ENCODE measurements around the gene RAE1.

The RAE1 gene

DNA sequence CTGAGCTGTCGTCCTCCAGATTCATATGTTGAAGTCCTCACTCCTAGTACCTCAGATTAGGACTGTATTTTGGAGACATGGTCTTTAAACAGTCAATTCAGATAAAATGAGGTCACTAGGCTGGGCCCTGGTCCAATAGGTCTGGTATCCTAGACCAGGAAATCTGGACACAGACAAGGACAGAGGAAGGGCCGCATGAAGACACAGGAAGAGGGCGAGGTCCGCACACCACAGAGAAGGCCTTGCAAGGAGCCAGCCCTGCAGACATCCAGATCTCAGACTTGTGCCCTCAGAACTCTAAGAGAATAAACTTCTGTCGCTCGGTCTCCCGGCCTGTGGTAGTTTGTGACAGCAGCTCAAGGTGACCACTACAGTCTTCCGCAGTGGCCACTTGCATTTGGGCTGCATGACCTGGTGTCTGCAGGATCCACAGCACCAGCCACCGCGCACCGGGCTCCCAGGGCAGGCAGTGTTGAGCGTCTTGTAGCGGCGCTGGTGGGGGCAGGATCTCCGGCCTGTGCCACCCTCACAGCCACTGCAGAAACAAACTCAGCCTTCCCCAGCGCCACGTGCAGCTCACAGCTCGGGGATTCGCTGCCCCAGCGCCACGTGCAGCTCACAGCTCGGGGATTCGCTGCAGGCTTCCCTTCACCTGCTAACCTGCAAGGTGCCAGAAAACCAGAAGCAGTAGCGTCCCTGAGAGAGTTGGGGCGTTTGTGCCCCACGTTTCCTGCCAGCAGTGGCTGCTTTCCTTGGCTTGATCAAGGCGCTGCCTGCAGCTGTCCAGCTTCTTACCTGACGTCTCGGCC lies 34.1 kb downstream of the RAE1 start:
- FAIRE-seq (peak; percentile 23), DNase-seq (ENCODE audit: insufficient read length, low spot score) (no peak)

DNA sequence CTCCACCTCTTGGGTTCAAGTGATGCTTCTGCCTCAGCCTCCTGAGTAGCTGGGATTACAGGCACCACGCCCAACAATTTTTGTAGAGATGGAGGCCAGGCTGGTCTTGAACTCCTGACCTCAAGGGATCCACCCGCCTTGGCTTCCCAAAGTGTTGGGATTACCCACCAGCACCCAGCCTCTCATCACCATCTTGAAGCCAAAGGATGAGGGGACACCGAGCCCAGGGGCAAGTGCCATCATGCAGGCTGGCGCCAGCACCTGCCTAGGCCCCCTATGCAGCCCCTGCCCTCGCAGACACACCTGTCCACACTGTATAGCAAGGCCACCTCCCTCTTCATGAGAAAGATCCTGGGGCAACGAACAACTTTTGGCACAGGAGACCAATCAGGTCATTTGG lies 34.9 kb downstream of the RAE1 start:
- FAIRE-seq, result no peak
- DNase-seq (ENCODE audit: insufficient read length, low spot score), result no peak

DNA sequence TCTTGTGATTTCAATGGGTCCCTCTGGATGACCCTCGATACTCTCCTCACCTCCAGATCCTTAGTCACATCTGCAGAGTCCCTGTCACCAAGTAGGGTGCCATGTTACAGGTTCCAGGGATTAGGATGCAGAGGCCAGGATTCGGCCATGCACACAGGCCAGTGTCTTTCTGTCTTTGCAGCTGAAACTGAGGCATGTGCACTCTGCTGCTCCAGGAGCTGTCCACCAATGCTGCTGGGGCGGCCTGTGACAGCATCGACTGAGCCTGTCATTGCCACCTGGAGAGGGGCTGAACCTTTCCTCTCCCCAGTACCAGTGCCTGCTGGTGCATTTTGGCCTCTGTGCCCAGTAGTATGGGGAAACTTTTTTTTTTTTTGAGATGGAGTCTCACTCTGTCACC lies 35.7 kb downstream of the RAE1 start:
- no peak for DNase-seq (ENCODE audit: insufficient read length, low spot score)
- FAIRE-seq, result no peak

DNA sequence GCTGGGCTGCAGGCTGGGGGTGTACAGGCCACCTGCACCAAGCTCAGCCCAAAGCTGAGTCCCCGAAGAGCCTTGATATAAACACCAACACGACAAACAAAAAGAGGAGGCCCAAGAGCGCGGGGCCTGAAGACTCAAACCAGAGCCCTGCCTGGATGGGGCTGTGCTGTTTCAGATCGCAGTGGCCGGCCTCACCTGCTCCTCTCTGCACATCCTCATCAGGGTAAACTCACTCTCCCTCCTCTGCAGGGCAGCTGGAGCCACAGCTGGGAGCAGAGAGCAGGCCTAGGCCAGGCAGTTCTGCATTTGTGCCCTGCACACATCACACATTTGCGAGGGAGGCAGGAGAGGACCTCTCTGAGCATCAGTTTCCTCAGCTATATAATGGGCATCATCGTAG lies 36.4 kb downstream of the RAE1 start:
- DNase-seq (ENCODE audit: insufficient read length, low spot score), result no peak
- no peak for FAIRE-seq

DNA sequence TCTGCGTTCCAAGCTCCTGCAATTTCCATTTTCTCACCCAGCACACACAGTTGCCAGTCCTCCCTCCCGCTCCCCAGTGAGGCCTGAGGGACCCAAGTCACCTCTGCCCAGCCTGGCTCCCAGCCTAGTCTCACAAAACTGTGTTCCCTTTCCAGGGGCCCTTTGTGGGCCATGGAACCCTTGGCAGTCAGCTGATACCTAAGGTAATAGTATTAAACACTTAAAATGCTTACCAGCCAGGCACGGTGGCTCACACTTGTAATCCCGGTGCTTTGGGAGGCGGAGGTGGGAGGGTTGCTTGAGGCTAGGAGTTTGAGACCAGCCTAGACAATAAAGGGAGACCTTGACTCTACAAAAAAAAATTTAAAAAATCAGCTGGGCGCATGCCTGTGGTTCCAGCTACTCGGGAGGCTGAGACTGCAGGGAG lies 36.9 kb downstream of the RAE1 start:
- FAIRE-seq (peak; percentile 86), DNase-seq (ENCODE audit: insufficient read length, low spot score) (no peak)

DNA sequence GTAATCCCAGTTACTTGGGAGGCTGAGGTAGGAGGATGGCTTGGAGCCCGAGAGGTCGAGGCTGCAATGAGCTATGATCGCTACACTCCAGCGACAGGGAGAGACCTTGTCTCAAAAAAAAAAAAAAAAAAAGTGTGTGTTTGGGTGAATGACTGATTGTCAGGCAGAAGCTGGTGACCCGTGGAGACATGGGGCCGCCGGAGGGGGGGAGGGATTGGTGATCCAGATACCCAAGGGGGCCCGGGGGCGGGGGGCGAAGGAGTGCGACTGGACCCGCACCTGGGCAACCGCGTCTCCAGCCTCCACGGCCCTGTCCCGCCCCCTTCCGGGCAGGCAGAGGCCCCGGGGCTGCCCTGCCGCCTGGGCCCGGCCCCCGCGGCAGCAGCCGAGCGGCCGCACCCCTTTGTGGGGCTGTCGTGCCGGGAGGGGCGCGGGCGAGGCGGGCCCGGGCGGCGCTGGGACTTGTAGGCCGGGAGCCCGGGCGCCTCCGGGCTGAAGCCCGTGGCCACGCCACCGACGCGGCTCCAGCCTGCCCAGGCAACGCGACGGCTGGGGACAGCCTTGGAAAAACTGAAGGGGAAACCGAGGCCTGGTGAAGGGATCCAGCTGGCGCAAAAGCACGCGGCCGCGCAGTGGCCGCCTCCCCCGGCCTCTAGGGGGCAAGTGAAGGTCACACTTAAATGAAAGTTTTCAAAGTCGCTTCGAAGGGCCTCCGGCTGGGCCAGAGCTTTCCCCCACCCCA lies 38.1 kb downstream of the RAE1 start:
- peak; percentile 49 for FAIRE-seq
- no peak for DNase-seq (ENCODE audit: insufficient read length, low spot score)

DNA sequence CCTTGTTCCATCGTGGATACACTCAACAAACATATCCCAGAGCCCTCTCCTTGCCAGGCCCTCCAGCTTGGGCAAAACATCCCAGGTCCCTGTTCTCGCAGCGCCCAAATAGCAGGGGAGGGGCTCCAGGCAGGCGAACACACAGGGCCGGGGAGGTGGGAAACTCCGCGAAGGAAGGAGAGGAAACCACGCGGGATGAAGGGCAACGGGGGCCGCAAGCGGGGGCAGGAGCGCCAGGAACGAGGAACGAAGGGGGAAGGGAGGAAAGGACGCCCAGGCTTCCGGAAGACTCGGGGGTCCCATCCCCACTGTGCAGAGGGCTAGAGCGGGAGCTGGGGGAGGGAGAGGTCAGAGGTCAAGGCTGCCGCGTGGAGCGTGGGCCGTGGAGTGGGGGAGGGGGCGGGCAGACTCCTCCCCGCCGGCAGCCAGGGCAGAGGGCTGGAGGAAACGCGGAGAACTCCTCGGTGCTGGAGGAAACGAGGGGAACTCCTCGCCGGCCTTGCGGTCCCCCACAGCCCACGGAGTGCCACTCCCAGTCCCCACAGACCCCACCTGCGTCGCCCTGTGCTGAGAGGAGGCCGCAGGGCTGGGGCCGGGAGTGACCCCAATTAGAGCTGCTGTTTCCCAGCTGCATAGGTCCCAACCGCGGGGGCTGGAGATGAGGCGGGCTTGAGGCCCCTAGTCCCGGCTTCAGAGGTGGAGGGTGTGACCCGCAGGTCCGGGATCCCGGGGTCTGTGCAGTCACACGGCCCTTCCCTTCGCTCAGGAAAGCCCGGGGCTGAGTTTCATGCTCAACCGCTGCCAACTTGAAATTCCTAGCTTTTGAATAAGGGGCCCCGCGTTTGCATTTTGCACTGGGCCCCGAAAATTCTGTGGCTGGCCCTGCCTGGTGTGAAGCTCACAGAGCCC lies 38.9 kb downstream of the RAE1 start:
- no peak for DNase-seq (ENCODE audit: insufficient read length, low spot score)
- peak; percentile 40 for FAIRE-seq

DNA sequence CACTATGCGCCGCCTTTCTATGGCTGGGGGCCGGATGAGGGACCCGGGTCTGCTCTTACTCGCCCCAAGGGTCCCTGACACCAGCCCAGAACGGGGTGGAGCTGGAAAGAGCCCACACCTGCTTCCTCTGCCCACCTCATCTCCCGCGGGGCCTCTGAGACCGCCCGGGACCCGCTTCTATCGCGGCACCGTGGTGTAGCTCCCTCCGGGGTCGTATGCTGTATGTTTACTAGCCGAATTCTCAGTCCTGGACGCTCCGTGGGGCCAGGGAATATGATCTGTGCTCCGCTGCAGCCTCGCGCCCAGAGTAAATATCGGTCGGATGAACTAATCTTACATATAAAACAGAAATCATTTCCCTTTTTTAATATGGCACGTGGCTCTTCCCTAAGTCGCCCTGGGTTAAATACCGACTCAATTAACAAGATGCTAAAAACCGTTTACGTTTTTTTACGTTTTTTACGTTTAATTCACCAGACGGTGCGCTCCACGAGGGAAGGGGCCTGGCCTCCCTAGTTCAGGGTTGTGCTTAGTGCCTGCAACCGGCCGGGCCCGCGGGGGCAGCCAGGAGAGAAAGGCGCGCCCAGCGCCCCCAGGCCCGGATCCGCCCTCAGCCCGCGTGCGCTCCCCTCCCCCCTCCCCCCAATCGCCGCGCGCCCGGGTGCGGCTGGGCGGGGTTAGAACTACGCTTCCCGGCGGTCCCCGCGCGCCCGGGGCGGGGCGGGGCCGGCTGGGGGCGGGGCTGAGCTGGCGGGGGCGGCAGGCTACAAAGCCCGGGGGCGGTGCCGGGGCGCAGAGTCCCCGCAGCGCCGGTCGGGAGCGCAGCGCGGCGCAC lies 39.8 kb downstream of the RAE1 start, which contains the start of gene RBM38:
Gene RBM38, plus strand, starts transcription at position 793 of the 835 bp plus-strand sequence. CDS start 186 bp downstream, outside the sequence.
- FAIRE-seq (peak; percentile 98), DNase-seq (ENCODE audit: insufficient read length, low spot score) (peak; percentile 99)

DNA sequence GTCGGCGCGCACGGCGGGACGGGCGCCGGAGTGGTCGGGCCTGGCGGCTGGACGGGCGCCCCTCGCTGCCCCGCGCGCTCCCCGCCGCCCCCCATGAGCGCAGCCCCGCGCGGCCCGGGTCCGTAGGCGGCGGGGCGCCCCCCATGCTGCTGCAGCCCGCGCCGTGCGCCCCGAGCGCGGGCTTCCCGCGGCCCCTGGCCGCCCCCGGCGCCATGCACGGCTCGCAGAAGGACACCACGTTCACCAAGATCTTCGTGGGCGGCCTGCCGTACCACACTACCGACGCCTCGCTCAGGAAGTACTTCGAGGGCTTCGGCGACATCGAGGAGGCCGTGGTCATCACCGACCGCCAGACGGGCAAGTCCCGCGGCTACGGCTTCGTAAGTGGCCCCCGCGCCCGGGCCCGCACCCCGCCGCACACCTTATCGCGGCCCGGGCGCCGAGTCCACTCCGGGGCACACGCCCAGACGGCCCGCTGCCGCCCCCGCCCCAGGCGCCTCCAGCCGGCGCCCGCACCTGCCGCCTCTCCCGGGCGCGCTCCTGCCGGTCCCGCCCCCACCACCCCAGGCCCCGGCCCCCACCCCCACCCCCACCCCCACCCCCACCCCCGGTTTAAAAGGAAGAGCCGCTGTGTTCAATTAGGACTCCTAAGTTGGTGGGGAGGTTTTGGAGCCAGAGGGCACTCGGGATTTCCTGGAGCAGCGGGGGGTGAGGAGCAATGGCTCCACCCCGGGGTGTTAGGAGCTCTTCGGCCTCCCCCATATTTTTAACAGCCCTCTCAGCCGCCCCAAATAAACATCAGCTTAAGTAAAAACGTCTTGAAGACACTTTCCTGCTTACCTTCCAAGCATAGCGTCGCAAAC lies 40.6 kb downstream of the RAE1 start:
- DNase-seq (ENCODE audit: insufficient read length, low spot score), result peak; percentile 73
- FAIRE-seq, result peak; percentile 42

DNA sequence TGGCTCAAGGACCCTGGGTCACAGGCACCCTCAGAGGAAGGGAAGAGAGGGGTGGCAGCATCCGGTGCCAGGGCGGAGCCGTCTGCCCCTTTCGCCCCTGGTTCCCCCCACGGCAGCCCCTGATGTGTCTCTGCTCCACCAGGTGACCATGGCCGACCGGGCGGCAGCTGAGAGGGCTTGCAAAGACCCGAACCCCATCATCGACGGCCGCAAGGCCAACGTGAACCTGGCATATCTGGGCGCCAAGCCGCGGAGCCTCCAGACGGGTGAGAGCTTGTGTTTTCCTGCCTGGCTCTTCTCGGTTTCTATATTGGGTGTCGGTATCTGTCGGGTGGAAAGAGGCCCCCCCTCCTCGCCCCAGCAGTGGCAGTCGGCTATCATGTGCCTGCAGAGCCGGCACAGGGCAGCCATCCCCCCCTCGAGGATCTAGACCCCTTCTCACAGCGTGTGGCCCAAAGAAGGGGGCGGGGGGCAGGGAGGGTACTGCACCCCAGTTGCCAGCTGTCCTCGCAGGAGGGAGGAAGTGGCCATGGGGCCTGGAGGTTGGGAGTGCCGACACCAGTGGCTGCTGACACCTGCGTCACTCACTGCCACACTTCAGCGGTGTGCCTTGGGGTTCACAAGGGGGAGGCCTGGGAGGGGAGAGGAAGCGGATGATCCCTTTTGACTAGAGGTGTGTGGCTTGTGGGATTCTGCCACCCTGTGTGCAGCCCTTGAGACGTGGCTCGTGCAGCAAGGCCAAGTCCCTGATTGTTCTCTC lies 41.6 kb downstream of the RAE1 start:
- FAIRE-seq (peak; percentile 94), DNase-seq (ENCODE audit: insufficient read length, low spot score) (no peak)

DNA sequence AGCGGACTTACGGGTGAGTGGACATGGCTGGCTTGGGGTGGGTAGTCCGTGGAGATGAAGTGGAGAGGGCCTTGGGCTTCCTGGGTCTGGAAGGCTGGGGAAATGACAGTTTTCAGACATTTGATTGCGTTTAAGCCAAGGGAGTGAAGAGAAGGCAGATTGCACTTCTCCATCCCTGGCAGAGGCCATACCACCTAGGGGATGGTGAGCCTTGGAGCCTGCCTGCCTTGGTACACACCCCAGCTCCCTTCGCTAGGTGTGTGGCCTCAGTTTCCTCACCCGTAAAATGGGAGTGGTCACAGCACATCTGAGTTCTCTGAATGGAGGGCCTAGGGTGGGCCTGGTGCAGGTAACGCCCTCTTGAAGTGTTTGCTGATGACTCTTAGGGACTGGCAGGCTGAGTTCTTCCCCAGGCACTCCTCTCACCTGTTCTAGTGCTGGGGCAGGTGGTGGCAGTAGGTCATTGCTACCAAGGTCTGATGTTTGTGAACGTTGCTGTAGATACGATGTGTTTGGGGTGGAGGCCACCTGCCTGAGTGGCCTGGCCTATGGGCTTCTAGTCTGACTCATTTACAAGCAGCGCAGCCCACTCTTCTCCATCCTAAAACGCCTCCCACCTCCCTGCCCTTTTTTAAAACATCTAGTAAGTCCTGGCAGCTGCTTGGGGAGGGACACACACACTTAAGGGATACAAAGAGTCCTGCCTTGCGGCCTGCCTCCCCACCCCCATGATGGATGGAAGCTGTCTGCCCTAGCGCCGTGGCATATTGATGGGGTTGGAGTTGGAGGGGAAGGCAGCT lies 42.5 kb downstream of the RAE1 start:
- FAIRE-seq (peak; percentile 38), DNase-seq (ENCODE audit: insufficient read length, low spot score) (no peak)

DNA sequence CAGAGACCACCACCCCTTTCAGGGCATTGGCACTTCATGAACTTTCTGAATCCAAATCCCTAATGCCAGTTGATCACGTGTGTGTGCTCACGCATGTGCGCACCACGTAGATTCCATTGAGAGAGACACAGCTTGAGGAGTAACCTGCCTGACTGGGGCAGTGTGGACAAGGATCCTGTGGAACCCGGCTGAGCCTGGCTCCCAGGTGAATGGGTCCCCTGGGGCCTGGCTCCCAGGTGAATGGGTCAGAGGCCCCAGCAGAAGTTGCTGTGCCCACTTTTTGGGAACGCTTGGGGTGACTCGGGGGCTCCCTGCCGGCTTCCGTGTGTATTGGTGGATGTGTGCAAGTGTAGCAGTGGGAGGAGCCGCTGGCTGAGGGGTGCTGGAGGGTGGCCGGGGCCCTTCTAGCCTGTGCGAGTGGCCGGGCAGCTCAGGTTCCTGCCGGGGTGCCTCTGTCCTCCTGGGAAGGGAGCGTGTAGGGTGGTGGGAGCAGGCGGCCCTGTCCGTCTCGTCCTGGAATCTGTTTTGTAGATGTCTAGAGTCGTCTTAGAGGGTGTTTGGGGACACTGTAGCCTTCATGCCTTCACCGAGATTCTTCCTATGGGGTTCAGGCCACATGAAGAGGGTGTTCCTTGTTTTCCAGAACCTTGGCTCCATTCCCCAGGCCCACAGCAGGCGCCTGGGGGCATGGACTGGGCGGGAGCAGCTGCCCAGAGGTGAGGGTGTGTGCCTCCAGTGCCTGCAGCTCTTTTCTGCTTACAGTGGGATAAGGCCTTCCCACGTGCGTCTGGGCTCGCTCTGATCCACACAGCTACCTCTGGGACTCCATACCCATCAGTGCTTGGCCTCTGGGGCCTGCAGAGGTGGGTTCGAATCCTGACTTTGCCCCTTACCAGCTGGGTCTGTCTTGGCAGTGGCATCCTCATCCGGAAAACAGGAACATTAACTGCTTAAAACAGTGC lies 43.3 kb downstream of the RAE1 start:
- FAIRE-seq (peak; percentile 74), DNase-seq (ENCODE audit: insufficient read length, low spot score) (no peak)

DNA sequence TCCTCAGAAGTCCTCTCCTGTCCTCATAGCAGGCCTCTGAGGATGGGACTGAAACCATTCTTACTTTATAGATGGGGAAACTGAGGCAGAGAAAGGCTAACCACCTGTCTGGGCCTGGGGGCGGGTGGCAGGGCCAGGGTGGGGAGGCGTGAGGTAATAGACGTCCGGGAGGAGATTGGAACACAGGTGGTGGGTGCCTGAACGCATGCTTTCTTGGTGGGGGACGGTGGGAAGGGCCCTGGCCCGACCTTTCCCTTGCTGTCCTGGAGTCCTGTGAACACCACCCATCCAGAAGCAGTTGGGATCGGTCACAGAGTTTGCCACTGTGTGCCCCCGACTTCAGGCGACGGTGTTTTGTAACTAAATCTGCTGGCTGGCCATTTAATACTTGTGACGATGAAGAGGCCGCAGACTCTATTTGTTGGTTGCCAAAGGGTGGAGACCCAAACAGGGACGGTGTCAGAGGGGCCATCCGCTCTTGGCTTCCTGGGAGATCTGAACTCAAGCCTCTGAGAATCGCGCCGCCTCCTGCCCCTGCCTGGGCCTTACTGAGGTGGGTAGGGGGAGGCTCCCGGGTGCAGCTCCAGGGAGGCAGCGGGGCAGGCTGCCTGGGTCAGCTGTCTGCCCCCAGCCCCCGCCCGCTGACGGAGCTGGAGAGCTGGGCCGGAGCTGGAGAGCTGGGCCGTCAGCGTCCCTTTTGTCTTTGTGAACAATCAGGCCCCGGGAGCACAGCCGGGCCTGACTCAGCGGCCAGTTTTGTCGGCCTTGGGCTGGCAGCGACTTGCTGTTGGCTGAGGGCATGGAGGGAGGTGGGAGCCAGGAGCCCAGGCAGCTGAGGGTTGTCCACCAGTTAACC lies 44.3 kb downstream of the RAE1 start:
- FAIRE-seq, result peak; percentile 55

DNA sequence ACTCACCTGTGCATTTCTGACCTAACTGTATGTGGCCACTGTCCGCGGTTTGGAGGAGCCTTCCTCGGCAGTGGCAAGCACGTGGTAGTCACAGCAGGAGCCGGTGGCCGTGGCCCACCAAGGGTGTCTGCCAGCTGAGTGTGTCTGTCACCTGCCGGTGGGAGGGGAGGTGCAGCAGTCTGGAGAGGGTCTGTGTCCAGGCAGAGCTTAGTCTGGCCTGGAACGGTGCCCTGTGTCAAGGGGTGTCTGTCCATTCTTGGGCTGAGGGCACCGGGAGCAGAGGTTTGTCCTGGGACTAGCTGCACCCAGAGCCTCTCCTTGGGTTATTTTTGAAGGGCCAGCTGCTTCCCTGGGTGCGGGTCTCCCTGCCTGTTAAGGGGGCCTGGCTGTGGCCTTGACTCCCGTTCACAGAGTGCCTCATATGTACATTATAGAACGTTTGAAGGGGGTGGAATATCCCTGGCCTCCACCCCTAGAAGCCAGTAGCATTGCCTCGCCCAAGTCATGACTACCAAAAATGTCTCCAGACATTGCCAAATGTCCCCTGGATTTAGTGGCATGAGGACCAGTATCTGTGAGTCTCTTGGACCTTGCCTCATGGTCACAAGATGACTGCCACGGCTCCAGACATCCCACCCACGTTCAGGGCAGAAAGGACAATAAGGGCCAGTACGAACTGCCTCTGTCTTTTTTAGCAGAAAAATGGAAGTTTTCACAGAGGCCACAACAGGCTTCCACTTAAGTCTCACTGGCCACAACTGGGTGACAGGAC lies 45.3 kb downstream of the RAE1 start:
- no peak for DNase-seq (ENCODE audit: insufficient read length, low spot score)
- FAIRE-seq, result peak; percentile 68

More for the DNA sequence above, 44.3 kb downstream of the RAE1 start:
- no peak for DNase-seq (ENCODE audit: insufficient read length, low spot score)

Data from HTR-8/SVneo (cell line).